ENCODE measurements around the gene INAVA. TPM values are rescaled to one million over a fixed set of nuclear protein-coding genes. Genes with fewer than 3 reads are reported as not detected.
"Not testable (repeated sequence)": the region's sequence is repeated elsewhere in the genome, so short reads cannot be mapped to it uniquely, and the experiment has no call there.

Gene INAVA
- total RNA-seq, 1 donor from 2014 or later: 42.2 TPM

DNA sequence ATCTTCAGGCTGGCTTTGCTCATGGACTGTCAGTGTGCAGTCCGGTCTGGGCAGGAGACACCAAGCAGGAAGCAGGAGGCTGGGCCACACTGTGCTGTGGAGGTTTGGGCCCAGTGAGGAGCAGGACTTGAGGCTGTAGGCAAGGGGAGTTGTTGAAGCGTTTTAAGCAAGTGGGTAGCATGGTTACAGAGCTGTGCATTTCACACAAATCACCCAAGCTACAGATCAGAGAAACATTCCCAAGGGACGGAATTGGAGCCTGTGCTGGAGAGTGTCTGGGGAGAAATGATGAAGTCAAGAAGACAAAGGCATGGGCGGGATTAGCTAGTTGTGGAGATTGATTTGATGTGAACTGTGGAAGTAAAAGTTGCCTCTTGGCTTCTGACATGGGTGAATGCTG is 67.9 kb downstream of the INAVA start:
- TF ChIP-seq POLR2A (IDR thresholded peaks at IDR 0.05): no peak
- TF ChIP-seq, protein P1, sequence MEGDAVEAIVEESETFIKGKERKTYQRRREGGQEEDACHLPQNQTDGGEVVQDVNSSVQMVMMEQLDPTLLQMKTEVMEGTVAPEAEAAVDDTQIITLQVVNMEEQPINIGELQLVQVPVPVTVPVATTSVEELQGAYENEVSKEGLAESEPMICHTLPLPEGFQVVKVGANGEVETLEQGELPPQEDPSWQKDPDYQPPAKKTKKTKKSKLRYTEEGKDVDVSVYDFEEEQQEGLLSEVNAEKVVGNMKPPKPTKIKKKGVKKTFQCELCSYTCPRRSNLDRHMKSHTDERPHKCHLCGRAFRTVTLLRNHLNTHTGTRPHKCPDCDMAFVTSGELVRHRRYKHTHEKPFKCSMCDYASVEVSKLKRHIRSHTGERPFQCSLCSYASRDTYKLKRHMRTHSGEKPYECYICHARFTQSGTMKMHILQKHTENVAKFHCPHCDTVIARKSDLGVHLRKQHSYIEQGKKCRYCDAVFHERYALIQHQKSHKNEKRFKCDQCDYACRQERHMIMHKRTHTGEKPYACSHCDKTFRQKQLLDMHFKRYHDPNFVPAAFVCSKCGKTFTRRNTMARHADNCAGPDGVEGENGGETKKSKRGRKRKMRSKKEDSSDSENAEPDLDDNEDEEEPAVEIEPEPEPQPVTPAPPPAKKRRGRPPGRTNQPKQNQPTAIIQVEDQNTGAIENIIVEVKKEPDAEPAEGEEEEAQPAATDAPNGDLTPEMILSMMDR (IDR thresholded peaks at IDR 0.05): no peak
- TF ChIP-seq POLR2AphosphoS5 (IDR thresholded peaks at IDR 0.05; ENCODE audit: insufficient read depth in 1 of 2, low read depth in 1 of 2): no peak
- H3K9me3 ChIP-seq: no peaks in the 10 kb centered on the region
- no peak overlapping the region for H3K4me3 ChIP-seq
- no peaks in the 10 kb centered on the region for H3K27me3 ChIP-seq
- no peak overlapping the region for H3K27ac ChIP-seq
- no peaks in the 10 kb centered on the region for H3K4me1 ChIP-seq
- no peaks in the 10 kb centered on the region for H3K36me3 ChIP-seq
- intact Hi-C loops (cut with DNase I): no loop called here
- DNase-seq (ENCODE audit: extremely low spot score in 2 of 2): no peak

DNA sequence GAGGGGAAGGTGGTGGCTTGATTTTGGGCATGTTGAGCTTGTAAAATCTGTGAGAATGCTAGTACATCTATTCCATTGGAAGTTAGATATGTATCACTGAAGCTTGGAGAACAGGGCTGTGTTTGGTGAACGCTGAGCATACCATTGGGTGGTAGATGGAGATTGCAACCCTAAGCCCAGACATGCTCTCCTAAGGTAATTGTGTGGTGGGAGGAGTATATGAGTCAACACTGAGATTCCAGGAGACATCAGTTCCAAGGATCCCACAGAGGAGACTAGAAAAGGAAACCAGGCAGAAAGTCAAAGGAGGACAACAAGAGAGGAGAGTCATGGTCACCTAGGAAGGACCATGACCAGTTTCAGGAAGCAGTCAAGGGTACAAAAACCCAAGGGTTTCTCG is 68.4 kb downstream of the INAVA start:
- no peak for DNase-seq (ENCODE audit: extremely low spot score in 2 of 2)
- no peaks in the 10 kb centered on the region for H3K4me1 ChIP-seq
- intact Hi-C loops (cut with DNase I): no loop called here
- H3K36me3 ChIP-seq: no peaks in the 10 kb centered on the region
- TF ChIP-seq, protein P1 (IDR thresholded peaks at IDR 0.05): no peak
- TF ChIP-seq POLR2A (IDR thresholded peaks at IDR 0.05): no peak
- no peak for TF ChIP-seq POLR2AphosphoS5 (IDR thresholded peaks at IDR 0.05; ENCODE audit: insufficient read depth in 1 of 2, low read depth in 1 of 2)
- H3K27me3 ChIP-seq: no peaks in the 10 kb centered on the region
- no peak overlapping the region for H3K4me3 ChIP-seq
- no peaks in the 10 kb centered on the region for H3K9me3 ChIP-seq
- no peak overlapping the region for H3K27ac ChIP-seq

DNA sequence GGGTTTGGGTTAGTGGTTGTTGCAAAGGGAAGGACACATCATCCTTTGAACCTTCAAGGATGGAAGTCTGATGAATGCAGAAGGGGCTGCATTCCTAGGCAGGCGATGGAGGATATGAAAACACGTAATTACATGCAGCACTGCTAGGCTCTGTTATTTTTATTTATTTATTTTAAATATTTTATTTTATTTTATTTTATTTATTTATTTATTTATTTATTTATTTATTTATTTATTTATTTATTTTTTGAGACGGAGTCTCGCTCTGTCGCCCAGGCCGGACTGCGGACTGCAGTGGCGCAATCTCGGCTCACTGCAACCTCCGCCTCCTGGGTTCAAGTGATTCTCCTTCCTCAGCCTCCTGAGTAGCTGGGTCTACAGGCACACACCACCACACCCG is 69.2 kb downstream of the INAVA start:
- H3K36me3 ChIP-seq; DNase-seq (ENCODE audit: extremely low spot score in 2 of 2); intact Hi-C loops (cut with DNase I); H3K27ac ChIP-seq; H3K4me3 ChIP-seq; H3K27me3 ChIP-seq; H3K9me3 ChIP-seq; H3K4me1 ChIP-seq: not testable (repeated sequence)

Small RNA genes within 50 kb of the gene (small RNA-seq; reads per million reads assigned to genes)
- gene RNU6-704P: not detected

Other genes starting within 250 kb of the INAVA start
- gene DDX59, start 225.0 kb upstream of the INAVA start, total RNA-seq: 16.2 TPM
- gene CAMSAP2, start 156.0 kb upstream of the INAVA start, total RNA-seq: 30.0 TPM
- 5.9 TPM for gene GPR25, start 21.9 kb upstream of the INAVA start, total RNA-seq
- 4.7 TPM for gene KIF21B, start 128.8 kb downstream of the INAVA start, total RNA-seq
- gene CACNA1S, start 217.5 kb downstream of the INAVA start, total RNA-seq: not detected
- gene ASCL5, start 232.3 kb downstream of the INAVA start, total RNA-seq: not detected